Panc1 (cell line): ENCODE data around the gene IDI2. TPM values are rescaled to one million over a fixed set of nuclear protein-coding genes. Genes with fewer than 3 reads are reported as not detected.

Experiments used
- ATAC-seq: fragments of 200-7000 bp; cut with Tn5 transposase; 2 replicates; pipeline ENCODE4 v1.9.1; 2020; ENCODE audit warnings: mild to moderate bottlenecking, moderate library complexity
- BruUV-seq: library from RNA; stranded (reverse); fragments of 400-500 nt; replicated peaks from 2 replicates; lab custom pipeline; 2021; lab: Mats Ljungman, UMichigan
- CTCF ChIA-PET: fragments of 300-600 bp; sonication (Branson Sonifier 250); formaldehyde crosslinking; loops from one replicate; lab custom pipeline; 2022; ENCODE audit warnings: antibody characterized with exemption; lab: Charles Lee
- POLR2A ChIA-PET: fragments of 300-600 bp; sonication (Branson Sonifier 250); formaldehyde crosslinking; loops from one replicate; lab custom pipeline; 2022; ENCODE audit warnings: antibody characterized with exemption; lab: Charles Lee
- DNase-seq: peaks from one replicate; pipeline ENCODE4 v3.0.0-alpha.2; 2010; ENCODE audit warnings: low read depth, low spot score
- H3K27ac ChIP-seq: 2 replicates; pipeline ENCODE4 v1.5.1; 2011; ENCODE audit warnings: mild to moderate bottlenecking, low read length, inconsistent platforms
- H3K27me3 ChIP-seq: fragments of 200-500 bp; sonication (Bioruptor generic); 2 replicates; pipeline ENCODE4 v1.6.0; 2014; ENCODE audit warnings: low read length, inconsistent platforms; ENCODE audit not compliant: control insufficient read depth, insufficient read depth
- H3K36me3 ChIP-seq: fragments of 200-500 bp; sonication (Bioruptor generic); 2 replicates; pipeline ENCODE4 v1.5.1; 2014; ENCODE audit warnings: inconsistent platforms, mild to moderate bottlenecking, low read length, moderate library complexity; ENCODE audit not compliant: control insufficient read depth, insufficient read depth
- H3K4me1 ChIP-seq: 2 replicates; pipeline ENCODE4 v1.5.1; 2011; ENCODE audit warnings: inconsistent platforms, mild to moderate bottlenecking, low read length, moderate library complexity; ENCODE audit not compliant: control insufficient read depth, insufficient read depth
- H3K4me3 ChIP-seq, 2 experiments: 2 replicates each; pipeline ENCODE4 v1.5.1; 2011 to 2012; ENCODE audit warnings: low read depth in 2 of 2, low read length in 2 of 2, mild to moderate bottlenecking in 2 of 2, inconsistent platforms in 1 of 2, moderate library complexity in 1 of 2
- H3K9me3 ChIP-seq: fragments of 200-500 bp; sonication (Bioruptor generic); 2 replicates; pipeline ENCODE4 v1.5.1; 2014; ENCODE audit warnings: low read depth, mild to moderate bottlenecking, inconsistent platforms, low read length, moderate library complexity; ENCODE audit not compliant: control insufficient read depth, insufficient read depth
- POLR2AphosphoS5 ChIP-seq: IDR thresholded peaks from 2 replicates; pipeline ENCODE4 v1.6.1; 2012; ENCODE audit warnings: mild to moderate bottlenecking, low read depth, low read length, moderate library complexity
- SIN3A ChIP-seq: IDR thresholded peaks from 2 replicates; pipeline ENCODE4 v1.6.1; 2012; ENCODE audit warnings: low read depth, mild to moderate bottlenecking, low read length, moderate library complexity, borderline replicate concordance; ENCODE audit not compliant: insufficient read depth
- TCF7L2 ChIP-seq: IDR thresholded peaks from 2 replicates; pipeline ENCODE4 v1.6.1; 2011; ENCODE audit warnings: mild to moderate bottlenecking, low read depth, low read length, inconsistent platforms
- in situ Hi-C: cut with HindIII; loops from 2 replicates; pipeline ENCODE4 v1.10.0; 2016; ENCODE audit warnings: low sequenced_read_pairs, low pct_unique_long_range_greater_than_20kb
- intact Hi-C: fragments of 100-400 bp; cut with micrococcal nuclease; formaldehyde crosslinking; loops from one replicate; pipeline ENCODE4 v1.10.0; 2022; ENCODE audit not compliant: unreplicated experiment
- total RNA-seq: library from RNA; stranded (reverse); gene quantifications from one replicate; pipeline ENCODE4 v1.2.1, GENCODE V29; 2021; ENCODE audit not compliant: unreplicated experiment
- TF ChIP-seq, protein P1 (sequence below): fragments of 450-650 bp; IDR thresholded peaks from 2 replicates; pipeline ENCODE4 v1.5.1; 2017; ENCODE audit warnings: mild to moderate bottlenecking
- TF ChIP-seq, protein P2 (sequence below), 2 experiments: IDR thresholded peaks; 2 replicates each; pipeline ENCODE4 v1.6.1; 2011 to 2012; ENCODE audit warnings: low read depth in 2 of 2, control low read depth in 1 of 2, low read length in 1 of 2, mild to moderate bottlenecking in 1 of 2, moderate library complexity in 1 of 2; ENCODE audit not compliant: insufficient read depth in 1 of 2

The IDI2 gene
- total RNA-seq, 1 experiment from 2014 or later: not detected

GRCh38 chr10:1015688-1016087 is 10.0 kb downstream of the IDI2 start:
- CTCF ChIA-PET: no interaction called here
- ATAC-seq: no peak

GRCh38 chr10:1011696-1012095 is 14.0 kb downstream of the IDI2 start:
- H3K9me3 ChIP-seq: no peaks in the 10 kb centered on the region
- H3K36me3 ChIP-seq: peaks cover 31% of the 10 kb centered on the region
- no peak overlapping the region for H3K27ac ChIP-seq
- in situ Hi-C loops: no loop called here
- BruUV-seq: no TSS peak
- no peak overlapping the region for H3K4me3 ChIP-seq
- H3K27me3 ChIP-seq: no peaks in the 10 kb centered on the region
- intact Hi-C loops: no loop called here
- POLR2A ChIA-PET: no interaction called here
- CTCF ChIA-PET: no interaction called here
- no peak for ATAC-seq
- no peaks in the 10 kb centered on the region for H3K4me1 ChIP-seq
- no peak for DNase-seq
- TF ChIP-seq, protein P1, sequence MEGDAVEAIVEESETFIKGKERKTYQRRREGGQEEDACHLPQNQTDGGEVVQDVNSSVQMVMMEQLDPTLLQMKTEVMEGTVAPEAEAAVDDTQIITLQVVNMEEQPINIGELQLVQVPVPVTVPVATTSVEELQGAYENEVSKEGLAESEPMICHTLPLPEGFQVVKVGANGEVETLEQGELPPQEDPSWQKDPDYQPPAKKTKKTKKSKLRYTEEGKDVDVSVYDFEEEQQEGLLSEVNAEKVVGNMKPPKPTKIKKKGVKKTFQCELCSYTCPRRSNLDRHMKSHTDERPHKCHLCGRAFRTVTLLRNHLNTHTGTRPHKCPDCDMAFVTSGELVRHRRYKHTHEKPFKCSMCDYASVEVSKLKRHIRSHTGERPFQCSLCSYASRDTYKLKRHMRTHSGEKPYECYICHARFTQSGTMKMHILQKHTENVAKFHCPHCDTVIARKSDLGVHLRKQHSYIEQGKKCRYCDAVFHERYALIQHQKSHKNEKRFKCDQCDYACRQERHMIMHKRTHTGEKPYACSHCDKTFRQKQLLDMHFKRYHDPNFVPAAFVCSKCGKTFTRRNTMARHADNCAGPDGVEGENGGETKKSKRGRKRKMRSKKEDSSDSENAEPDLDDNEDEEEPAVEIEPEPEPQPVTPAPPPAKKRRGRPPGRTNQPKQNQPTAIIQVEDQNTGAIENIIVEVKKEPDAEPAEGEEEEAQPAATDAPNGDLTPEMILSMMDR: no peak
- no peak for TF ChIP-seq POLR2AphosphoS5

More at GRCh38 chr10:1015688-1016087, 10.0 kb downstream of the IDI2 start:
- Histone ChIP-seq H3K36me3 (peaks cover 26% of the 10 kb centered on the region), H3K4me1 (no peaks in the 10 kb centered on the region), H3K9me3 (no peaks in the 10 kb centered on the region), H3K27ac (no peak overlapping the region), H3K27me3 (no peaks in the 10 kb centered on the region), H3K4me3 (no peak overlapping the region)
- intact Hi-C loops: no loop called here
- no TSS peak for BruUV-seq
- no peak for DNase-seq
- POLR2A ChIA-PET: no interaction called here
- no peak for TF ChIP-seq TCF7L2
- TF ChIP-seq, protein P2, sequence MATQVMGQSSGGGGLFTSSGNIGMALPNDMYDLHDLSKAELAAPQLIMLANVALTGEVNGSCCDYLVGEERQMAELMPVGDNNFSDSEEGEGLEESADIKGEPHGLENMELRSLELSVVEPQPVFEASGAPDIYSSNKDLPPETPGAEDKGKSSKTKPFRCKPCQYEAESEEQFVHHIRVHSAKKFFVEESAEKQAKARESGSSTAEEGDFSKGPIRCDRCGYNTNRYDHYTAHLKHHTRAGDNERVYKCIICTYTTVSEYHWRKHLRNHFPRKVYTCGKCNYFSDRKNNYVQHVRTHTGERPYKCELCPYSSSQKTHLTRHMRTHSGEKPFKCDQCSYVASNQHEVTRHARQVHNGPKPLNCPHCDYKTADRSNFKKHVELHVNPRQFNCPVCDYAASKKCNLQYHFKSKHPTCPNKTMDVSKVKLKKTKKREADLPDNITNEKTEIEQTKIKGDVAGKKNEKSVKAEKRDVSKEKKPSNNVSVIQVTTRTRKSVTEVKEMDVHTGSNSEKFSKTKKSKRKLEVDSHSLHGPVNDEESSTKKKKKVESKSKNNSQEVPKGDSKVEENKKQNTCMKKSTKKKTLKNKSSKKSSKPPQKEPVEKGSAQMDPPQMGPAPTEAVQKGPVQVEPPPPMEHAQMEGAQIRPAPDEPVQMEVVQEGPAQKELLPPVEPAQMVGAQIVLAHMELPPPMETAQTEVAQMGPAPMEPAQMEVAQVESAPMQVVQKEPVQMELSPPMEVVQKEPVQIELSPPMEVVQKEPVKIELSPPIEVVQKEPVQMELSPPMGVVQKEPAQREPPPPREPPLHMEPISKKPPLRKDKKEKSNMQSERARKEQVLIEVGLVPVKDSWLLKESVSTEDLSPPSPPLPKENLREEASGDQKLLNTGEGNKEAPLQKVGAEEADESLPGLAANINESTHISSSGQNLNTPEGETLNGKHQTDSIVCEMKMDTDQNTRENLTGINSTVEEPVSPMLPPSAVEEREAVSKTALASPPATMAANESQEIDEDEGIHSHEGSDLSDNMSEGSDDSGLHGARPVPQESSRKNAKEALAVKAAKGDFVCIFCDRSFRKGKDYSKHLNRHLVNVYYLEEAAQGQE (IDR thresholded peaks at IDR 0.05; ENCODE audit: insufficient read depth in 1 of 2, low read depth in 2 of 2, low read length in 1 of 2): no peak
- no peak for TF ChIP-seq POLR2AphosphoS5
- TF ChIP-seq SIN3A: no peak
- TF ChIP-seq, protein P1: no peak
- in situ Hi-C loops: no loop called here
